GM21528 (cell line): ENCODE data around the gene CABLES2.
"Not testable (repeated sequence)": the region's sequence is repeated elsewhere in the genome, so short reads cannot be mapped to it uniquely, and the experiment has no call there.

Source experiments
- ATAC-seq: cut with Tn5 transposase; IDR thresholded peaks from one replicate; pipeline ENCODE4 v1.9.1; 2021; ENCODE audit warnings: mild to moderate bottlenecking, moderate library complexity; ENCODE audit not compliant: unreplicated experiment, low FRiP score

Gene CABLES2

GRCh38 chr20:62373631-62374179, 33.4 kb downstream of the CABLES2 start:
- ATAC-seq, result not testable (repeated sequence)

GRCh38 chr20:62372042-62372993, 34.8 kb downstream of the CABLES2 start:
- no peak for ATAC-seq

GRCh38 chr20:62371588-62372041, 35.5 kb downstream of the CABLES2 start:
- no peak for ATAC-seq

GRCh38 chr20:62370807-62371587, 36.1 kb downstream of the CABLES2 start:
- no peak for ATAC-seq

- ATAC-seq, result no peak
Measured at GRCh38 chr20:62370115-62370806, 36.8 kb downstream of the CABLES2 start.

- no peak for ATAC-seq
Measured at GRCh38 chr20:62369815-62370114, 37.3 kb downstream of the CABLES2 start.

GRCh38 chr20:62368976-62369814, 37.9 kb downstream of the CABLES2 start:
- no peak for ATAC-seq

- no peak for ATAC-seq
Measured at GRCh38 chr20:62368392-62368975, 38.6 kb downstream of the CABLES2 start.

- no peak for ATAC-seq
Measured at GRCh38 chr20:62367633-62368391, 39.3 kb downstream of the CABLES2 start.

GRCh38 chr20:62367136-62367632, 39.9 kb downstream of the CABLES2 start, which contains the start of gene LAMA5:
TSS of gene LAMA5 (minus strand) at chr20:62367312. CDS start at chr20:62367245, 67 bp downstream.
- no peak for ATAC-seq

GRCh38 chr20:62366370-62367135, 40.5 kb downstream of the CABLES2 start:
- ATAC-seq, result no peak

- ATAC-seq, result no peak
Measured at GRCh38 chr20:62365814-62366369, 41.2 kb downstream of the CABLES2 start.

- ATAC-seq, result no peak
Measured at GRCh38 chr20:62364911-62365736, 42.0 kb downstream of the CABLES2 start.

GRCh38 chr20:62363920-62364851, 42.9 kb downstream of the CABLES2 start:
- no peak for ATAC-seq
